Measurements from ENCODE around the gene DBP. TPM values are rescaled to one million over a fixed set of nuclear protein-coding genes. Genes with fewer than 3 reads are reported as not detected.
A peak's percentile ranks its signal among the peaks of the same experiment; 100 is the strongest.

Gene DBP
- total and polyA plus RNA-seq, 10 of the 15 experiments (the other 5 are each of a cell fraction or from before 2014, with no cell fraction given): 2.0 to 10.6 (median 6.9) TPM

- TF ChIP-seq PBX3 (IDR thresholded peaks at IDR 0.05; ENCODE audit: insufficient replicate concordance, low read depth, low read length) (no peak), CUX1 (IDR thresholded peaks at IDR 0.05; ENCODE audit: insufficient replicate concordance, low read depth, low read length) (no peak), CTCF (IDR thresholded peaks at IDR 0.05 in 2 of 3, conservative IDR thresholded peaks at IDR 0.05 in 1 of 3; ENCODE audit: control insufficient read depth in 2 of 3, extremely low read depth in 1 of 3, insufficient read depth in 1 of 3, low read depth in 3 of 3, low read length in 3 of 3) (no peak), PAX5 (IDR thresholded peaks at IDR 0.05; ENCODE audit: borderline replicate concordance, low read depth, low read length) (no peak), IKZF2 (IDR thresholded peaks at IDR 0.05) (0 out of 4 replicates have a peak, but pooled peaks of 1 of the 2 experiments have one; percentile 16), POLR2AphosphoS2 (IDR thresholded peaks at IDR 0.05; ENCODE audit: low read depth, low read length) (no peak), MEF2B (IDR thresholded peaks at IDR 0.05; ENCODE audit: partially characterized antibody, poor library complexity, severe bottlenecking) (peak; percentile 48), TAF1 (IDR thresholded peaks at IDR 0.05; ENCODE audit: borderline replicate concordance, low read depth, low read length) (no peak), BHLHE40 (IDR thresholded peaks at IDR 0.05; ENCODE audit: borderline replicate concordance in 1 of 2, low read depth in 2 of 2, low read length in 1 of 2) (peak; percentile 77 to 87)
These were observed 3.8 kb downstream of the DBP start (continued) for GRCh38 chr19:48633148-48634035.
